Astrocyte of the spinal cord (primary cell): ENCODE measurements around the gene MPV17L.
A peak's percentile ranks its signal among the peaks of the same experiment; 100 is the strongest.
"Not testable (repeated sequence)": the region's sequence is repeated elsewhere in the genome, so short reads cannot be mapped to it uniquely, and the experiment has no call there.

Experiments
- DNase-seq: peaks from one replicate; pipeline ENCODE4 v3.0.0; 2011; ENCODE audit warnings: low read depth, low spot score
- H3K4me3 ChIP-seq: 2 replicates; pipeline ENCODE4 v1.5.1; 2011; ENCODE audit warnings: low read depth, mild to moderate bottlenecking, low read length, moderate library complexity
- in situ Hi-C: cut with HindIII; loops from 2 replicates; pipeline ENCODE4 v1.10.0; 2017; ENCODE audit warnings: low sequenced_read_pairs
- TF ChIP-seq, protein P1 (sequence below): IDR thresholded peaks from 2 replicates; pipeline ENCODE4 v1.5.1; 2012; ENCODE audit warnings: low read depth, mild to moderate bottlenecking, low read length, inconsistent platforms

MPV17L gene

DNA sequence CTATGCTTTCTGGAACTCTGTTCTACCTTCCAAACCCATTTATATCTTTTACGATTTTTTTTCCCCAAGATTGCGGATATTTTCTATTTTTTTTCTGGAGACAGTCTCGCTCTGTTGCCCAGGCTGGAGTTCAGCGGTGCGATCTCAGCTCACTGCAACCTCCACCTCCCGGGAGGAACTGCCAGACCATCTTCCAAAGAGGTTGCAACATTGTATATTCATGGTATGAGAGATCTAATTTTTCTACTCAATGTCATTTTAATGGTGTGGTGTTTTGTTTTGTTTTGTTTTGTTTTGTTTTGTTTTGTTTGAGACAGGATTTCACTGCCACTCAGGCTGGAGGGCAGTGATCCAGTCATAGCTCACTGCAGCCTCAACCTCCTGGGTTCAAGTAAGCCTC is 30.3 kb downstream of the MPV17L start:
- DNase-seq = no peak
- TF ChIP-seq, protein P1, sequence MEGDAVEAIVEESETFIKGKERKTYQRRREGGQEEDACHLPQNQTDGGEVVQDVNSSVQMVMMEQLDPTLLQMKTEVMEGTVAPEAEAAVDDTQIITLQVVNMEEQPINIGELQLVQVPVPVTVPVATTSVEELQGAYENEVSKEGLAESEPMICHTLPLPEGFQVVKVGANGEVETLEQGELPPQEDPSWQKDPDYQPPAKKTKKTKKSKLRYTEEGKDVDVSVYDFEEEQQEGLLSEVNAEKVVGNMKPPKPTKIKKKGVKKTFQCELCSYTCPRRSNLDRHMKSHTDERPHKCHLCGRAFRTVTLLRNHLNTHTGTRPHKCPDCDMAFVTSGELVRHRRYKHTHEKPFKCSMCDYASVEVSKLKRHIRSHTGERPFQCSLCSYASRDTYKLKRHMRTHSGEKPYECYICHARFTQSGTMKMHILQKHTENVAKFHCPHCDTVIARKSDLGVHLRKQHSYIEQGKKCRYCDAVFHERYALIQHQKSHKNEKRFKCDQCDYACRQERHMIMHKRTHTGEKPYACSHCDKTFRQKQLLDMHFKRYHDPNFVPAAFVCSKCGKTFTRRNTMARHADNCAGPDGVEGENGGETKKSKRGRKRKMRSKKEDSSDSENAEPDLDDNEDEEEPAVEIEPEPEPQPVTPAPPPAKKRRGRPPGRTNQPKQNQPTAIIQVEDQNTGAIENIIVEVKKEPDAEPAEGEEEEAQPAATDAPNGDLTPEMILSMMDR = no peak
- no peak overlapping the region for H3K4me3 ChIP-seq
- in situ Hi-C loops = no loop called here

DNA sequence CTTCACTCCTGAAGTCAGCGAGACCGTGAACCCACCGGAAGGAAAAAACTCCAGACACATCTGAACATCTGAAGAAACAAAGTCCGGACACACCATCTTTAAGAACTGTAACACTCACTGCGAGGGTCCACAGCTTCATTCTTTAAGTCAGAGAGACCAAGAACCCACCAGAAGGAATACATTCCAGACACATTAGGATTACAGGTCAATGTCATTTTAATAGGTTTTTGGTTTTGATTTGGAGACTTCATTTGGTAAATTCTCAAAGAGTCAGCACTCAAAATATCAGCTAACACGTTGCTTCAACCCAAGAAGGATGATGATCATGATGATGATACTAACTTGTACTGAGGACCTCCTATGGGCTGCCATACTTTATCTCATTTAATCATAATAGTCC is 31.2 kb downstream of the MPV17L start:
- no peak for DNase-seq
- in situ Hi-C loops = no loop called here
- no peak overlapping the region for H3K4me3 ChIP-seq
- TF ChIP-seq, protein P1 = no peak

DNA sequence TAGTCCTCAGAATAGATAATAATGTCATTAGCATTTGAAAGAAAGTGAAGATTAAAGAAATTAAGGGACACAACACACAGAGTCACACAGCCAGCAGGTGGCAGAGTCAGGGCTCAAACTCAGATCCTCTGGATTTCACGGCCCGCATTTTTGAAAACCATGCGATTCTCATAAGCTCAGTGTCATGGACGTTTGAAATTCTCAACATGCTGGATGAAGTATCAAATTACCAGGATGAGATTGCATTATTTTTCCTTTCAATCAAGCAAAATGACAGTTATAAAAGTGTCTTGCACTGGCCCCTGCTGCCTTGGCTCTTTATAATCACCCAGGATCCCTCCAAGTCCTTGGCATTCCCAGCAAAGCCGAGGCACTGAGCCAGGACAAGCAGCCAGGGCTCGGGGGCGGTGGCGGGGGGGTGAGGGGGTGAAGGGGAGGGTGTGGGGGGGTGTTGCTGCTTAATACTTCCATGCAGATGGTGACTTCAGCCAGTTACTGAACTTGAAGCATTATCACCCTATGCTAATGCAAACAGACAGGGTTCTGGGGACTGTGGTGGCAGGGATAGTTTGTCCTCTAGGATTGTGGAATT is 32.2 kb downstream of the MPV17L start:
- TF ChIP-seq, protein P1 = peak; percentile 67
- in situ Hi-C loops = no loop called here
- H3K4me3 ChIP-seq = no peak overlapping the region
- DNase-seq = peak; percentile 82

DNA sequence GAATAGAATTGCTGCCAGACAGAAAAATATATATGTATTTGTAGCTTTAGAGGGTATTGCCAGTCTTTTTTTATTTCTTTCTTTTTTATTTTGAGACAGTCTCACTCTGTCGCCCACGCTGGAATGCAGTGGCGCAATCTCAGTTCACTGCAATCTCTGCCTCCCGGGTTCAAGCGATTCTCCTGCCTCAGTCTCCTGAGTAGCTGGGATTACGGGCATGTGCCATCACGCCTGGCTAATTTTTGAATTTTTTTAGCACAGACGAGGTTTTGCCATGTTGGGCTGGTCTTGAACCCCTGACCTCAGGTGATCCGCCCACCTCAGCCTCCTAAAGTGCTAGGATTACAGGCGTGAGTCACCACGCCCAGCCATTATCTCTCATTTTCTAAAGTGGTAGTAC is 35.3 kb downstream of the MPV17L start:
- in situ Hi-C loops, DNase-seq: not testable (repeated sequence)

DNA sequence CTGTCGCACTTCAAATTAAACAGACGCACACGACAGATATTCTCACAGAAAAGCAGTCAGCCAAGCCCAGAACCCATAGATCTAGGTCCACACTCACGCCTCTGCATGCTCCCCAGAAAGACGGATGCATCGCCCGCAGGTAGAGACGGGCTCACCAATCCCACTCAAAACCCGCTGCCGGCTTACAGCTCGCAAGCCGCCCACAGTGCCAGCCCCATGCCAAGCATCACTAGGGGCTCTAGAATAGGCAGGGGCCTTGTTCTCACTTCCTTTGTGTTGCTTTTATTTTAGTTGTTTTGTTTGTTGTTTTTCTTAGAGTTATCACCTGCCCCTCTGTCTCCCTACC is 38.5 kb downstream of the MPV17L start:
- TF ChIP-seq, protein P1 = no peak
- in situ Hi-C loops = no loop called here
- DNase-seq = no peak
- peak overlapping the region; percentile 86 for H3K4me3 ChIP-seq

More for the DNA sequence above, 35.3 kb downstream of the MPV17L start:
- H3K4me3 ChIP-seq = not testable (repeated sequence)

DNA sequence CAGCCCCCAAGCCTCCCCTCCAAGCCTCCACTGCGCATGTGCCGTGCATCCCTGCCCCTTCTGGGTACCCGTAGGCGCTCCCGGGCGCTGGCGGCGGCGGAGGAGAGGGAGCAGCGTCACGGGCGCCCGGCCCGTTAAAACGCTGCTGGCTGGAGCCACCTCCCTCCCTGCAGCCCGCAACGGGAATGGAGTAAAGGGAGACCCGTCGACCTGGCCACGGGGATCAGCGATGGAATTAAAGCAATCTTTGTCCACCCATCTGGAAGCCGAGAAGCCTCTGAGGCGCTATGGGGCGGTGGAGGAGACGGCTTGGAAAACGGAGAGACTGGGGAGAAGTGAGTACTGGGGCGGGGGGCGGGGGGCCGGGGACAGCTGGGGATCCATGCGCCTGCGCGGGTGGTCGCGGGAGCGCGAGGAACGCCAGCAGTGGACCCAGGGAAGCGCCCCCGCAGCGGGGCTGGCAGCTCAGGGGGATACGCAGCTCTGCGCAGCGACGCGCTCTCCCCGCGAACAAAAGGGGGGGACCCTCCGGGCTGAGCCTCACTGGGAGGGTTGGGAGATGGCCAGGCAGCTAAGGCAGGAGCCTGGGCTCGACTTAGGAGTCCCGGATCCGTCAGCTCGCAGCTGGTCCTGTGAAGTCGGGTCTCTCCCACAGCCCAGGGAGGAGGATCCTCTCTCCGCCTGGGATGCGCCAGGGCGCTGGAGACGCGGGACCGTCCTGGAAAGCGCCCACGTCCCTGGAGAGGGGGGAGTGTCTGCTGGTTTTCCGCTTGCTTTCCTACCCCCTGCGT is 39.1 kb downstream of the MPV17L start, which contains the start of gene BMERB1:
BMERB1 (plus strand) TSS at position 164 of the 791 bp plus-strand sequence; CDS start at position 230, 66 bp downstream.
- DNase-seq = peak; percentile 83
- TF ChIP-seq, protein P1 = no peak
- H3K4me3 ChIP-seq = peak within 1 kb of the TSS; percentile 86
- in situ Hi-C loops = no loop called here

DNA sequence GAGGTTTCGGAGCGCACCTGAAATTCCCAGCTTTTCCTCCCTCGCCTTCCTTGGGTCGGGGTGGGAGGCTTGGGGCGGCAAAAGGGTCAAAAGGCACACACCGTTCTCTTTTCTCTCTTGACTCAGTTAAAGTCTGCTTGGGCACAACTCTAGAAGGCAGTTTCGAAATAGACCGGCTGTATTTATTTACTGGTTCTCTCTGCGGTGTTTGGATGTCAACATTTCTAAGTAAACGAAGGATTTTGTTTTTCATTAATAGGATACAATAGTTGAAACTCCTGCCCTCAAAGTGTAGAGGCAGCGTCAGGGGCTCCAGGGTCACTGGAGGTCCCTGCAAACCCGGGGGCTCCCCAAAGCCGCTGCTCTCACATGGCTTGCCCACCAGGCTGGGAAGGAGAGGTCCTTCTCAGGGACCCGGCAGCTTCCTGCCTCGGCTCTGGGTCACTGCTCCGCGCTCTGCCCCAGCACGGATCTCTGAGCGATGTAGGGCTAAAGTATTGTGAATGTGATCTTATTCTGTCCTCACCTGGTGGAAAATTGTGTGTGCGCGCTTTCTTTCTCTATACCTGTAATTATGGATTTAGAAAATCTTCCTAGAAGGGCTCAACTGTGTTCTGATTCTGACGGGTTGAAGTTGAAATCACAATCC is 39.8 kb downstream of the MPV17L start:
- in situ Hi-C loops = no loop called here
- TF ChIP-seq, protein P1 = no peak
- H3K4me3 ChIP-seq = peak overlapping the region; percentile 86
- no peak for DNase-seq
